ENCODE results near the gene KLHL5.

DNA sequence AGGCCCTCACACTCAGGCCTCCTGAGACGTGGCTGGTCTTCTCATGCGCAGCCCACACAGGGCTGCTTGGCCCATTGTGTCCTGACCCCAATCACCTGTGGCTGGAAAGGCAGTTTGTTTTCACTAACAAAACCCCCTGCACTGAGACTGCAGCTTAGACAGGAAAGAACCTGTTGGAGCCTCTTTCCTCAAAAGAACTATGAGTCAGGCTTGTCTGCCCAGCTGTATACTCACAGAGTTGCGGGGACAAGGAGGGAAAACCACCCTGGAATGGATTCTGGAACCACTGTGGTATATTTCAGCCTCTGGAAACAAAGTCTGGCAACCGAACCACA, 24.6 kb upstream of the KLHL5 start:
- TF ChIP-seq, protein P1, sequence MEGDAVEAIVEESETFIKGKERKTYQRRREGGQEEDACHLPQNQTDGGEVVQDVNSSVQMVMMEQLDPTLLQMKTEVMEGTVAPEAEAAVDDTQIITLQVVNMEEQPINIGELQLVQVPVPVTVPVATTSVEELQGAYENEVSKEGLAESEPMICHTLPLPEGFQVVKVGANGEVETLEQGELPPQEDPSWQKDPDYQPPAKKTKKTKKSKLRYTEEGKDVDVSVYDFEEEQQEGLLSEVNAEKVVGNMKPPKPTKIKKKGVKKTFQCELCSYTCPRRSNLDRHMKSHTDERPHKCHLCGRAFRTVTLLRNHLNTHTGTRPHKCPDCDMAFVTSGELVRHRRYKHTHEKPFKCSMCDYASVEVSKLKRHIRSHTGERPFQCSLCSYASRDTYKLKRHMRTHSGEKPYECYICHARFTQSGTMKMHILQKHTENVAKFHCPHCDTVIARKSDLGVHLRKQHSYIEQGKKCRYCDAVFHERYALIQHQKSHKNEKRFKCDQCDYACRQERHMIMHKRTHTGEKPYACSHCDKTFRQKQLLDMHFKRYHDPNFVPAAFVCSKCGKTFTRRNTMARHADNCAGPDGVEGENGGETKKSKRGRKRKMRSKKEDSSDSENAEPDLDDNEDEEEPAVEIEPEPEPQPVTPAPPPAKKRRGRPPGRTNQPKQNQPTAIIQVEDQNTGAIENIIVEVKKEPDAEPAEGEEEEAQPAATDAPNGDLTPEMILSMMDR (IDR thresholded peaks at IDR 0.05; ENCODE audit: insufficient read depth, low read length, poor library complexity, severe bottlenecking), result no peak
- no peak for TF ChIP-seq EZH2phosphoT487 (conservative IDR thresholded peaks at IDR 0.05; ENCODE audit: low read length)
